Measurements from ENCODE around the gene FBXO46.
"Not testable (repeated sequence)": the region's sequence is repeated elsewhere in the genome, so short reads cannot be mapped to it uniquely, and the experiment has no call there.

The FBXO46 gene

GRCh38 chr19:45729800-45730290, 851 bp downstream of the FBXO46 start:
- peak in 1 of 2 donors; percentile 15 for DNase-seq (ENCODE audit: extremely low read depth in 1 of 2, low read depth in 1 of 2)

GRCh38 chr19:45728683-45729082, 2.0 kb downstream of the FBXO46 start:
- DNase-seq (ENCODE audit: extremely low read depth in 1 of 2, low read depth in 1 of 2): not testable (repeated sequence)

GRCh38 chr19:45720065-45720464, 10.6 kb downstream of the FBXO46 start:
- DNase-seq (ENCODE audit: extremely low read depth in 1 of 2, low read depth in 1 of 2): not testable (repeated sequence)

- DNase-seq (ENCODE audit: extremely low read depth in 1 of 2, low read depth in 1 of 2): no peak
Measured at GRCh38 chr19:45717983-45718650, 12.6 kb downstream of the FBXO46 start.

GRCh38 chr19:45717131-45717982, 13.3 kb downstream of the FBXO46 start:
- DNase-seq (ENCODE audit: extremely low read depth in 1 of 2, low read depth in 1 of 2): peak; percentile 97 to 98

- DNase-seq (ENCODE audit: extremely low read depth in 1 of 2, low read depth in 1 of 2): no peak
Measured at GRCh38 chr19:45716359-45717130, 14.2 kb downstream of the FBXO46 start.

- no peak for DNase-seq (ENCODE audit: extremely low read depth in 1 of 2, low read depth in 1 of 2)
Measured at GRCh38 chr19:45715139-45715538, 15.6 kb downstream of the FBXO46 start.

GRCh38 chr19:45713141-45713540, 17.6 kb downstream of the FBXO46 start:
- DNase-seq (ENCODE audit: extremely low read depth in 1 of 2, low read depth in 1 of 2): no peak

GRCh38 chr19:45712699-45713067, 18.0 kb downstream of the FBXO46 start:
- no peak for DNase-seq (ENCODE audit: extremely low read depth in 1 of 2, low read depth in 1 of 2)

GRCh38 chr19:45711851-45712698, 18.6 kb downstream of the FBXO46 start:
- no peak for DNase-seq (ENCODE audit: extremely low read depth in 1 of 2, low read depth in 1 of 2)

- DNase-seq (ENCODE audit: extremely low read depth in 1 of 2, low read depth in 1 of 2): no peak
Measured at GRCh38 chr19:45710356-45711130, 20.2 kb downstream of the FBXO46 start.

GRCh38 chr19:45705710-45706415, 24.8 kb downstream of the FBXO46 start:
- DNase-seq (ENCODE audit: extremely low read depth in 1 of 2, low read depth in 1 of 2): no peak

GRCh38 chr19:45705115-45705514, 25.6 kb downstream of the FBXO46 start:
- no peak for DNase-seq (ENCODE audit: extremely low read depth in 1 of 2, low read depth in 1 of 2)

GRCh38 chr19:45701676-45702075, 29.0 kb downstream of the FBXO46 start:
- no peak for DNase-seq (ENCODE audit: extremely low read depth in 1 of 2, low read depth in 1 of 2)

- DNase-seq (ENCODE audit: extremely low read depth in 1 of 2, low read depth in 1 of 2): peak in 1 of 2 donors; percentile 62
Measured at GRCh38 chr19:45693106-45693788, 37.4 kb downstream of the FBXO46 start.

GRCh38 chr19:45692187-45693105, 38.2 kb downstream of the FBXO46 start, which contains the start of gene QPCTL:
Gene QPCTL (plus strand): TSS chr19:45692666. CDS start chr19:45692704, 38 bp downstream.
- peak; percentile 93 to 99 for DNase-seq (ENCODE audit: extremely low read depth in 1 of 2, low read depth in 1 of 2)

- peak; percentile 83 to 89 for DNase-seq (ENCODE audit: extremely low read depth in 1 of 2, low read depth in 1 of 2)
Measured at GRCh38 chr19:45691516-45692186, 39.0 kb downstream of the FBXO46 start, which contains the start of gene SNRPD2. Gene SNRPD2 (minus strand): TSS chr19:45691953. CDS start chr19:45691888, 65 bp downstream.
